ENCODE results near the gene C2CD2L. TPM values are rescaled to one million over a fixed set of nuclear protein-coding genes. Genes with fewer than 3 reads are reported as not detected.

C2CD2L gene
- total and polyA plus RNA-seq, 2 of the 13 experiments (the other 11 are each of a cell fraction or from before 2014, with no cell fraction given), result 3.7 to 5.5 TPM

GRCh38 chr11:119121008-119121810, 14.1 kb downstream of the C2CD2L start, which contains the start of gene HINFP (continued):
- no peak for TF ChIP-seq ZSCAN20 (CRISPR knock-in tag; IDR thresholded peaks at IDR 0.05; ENCODE audit: borderline replicate concordance)
- peak; percentile 62; the same call in 1 of the 2 replicates for TF ChIP-seq ZNF580 (CRISPR knock-in tag; IDR thresholded peaks at IDR 0.05; ENCODE audit: borderline replicate concordance, low read depth)
- no peak for TF ChIP-seq ZNF468 (CRISPR knock-in tag; IDR thresholded peaks at IDR 0.05)
- peak; percentile 69 for TF ChIP-seq TAF1 (CRISPR knock-in tag; IDR thresholded peaks at IDR 0.05)
- peak; percentile 73 for TF ChIP-seq KDM2A (CRISPR knock-in tag; IDR thresholded peaks at IDR 0.05; ENCODE audit: borderline replicate concordance, low read depth)
- TF ChIP-seq THYN1 (CRISPR knock-in tag; IDR thresholded peaks at IDR 0.05; ENCODE audit: borderline replicate concordance, low read depth), result peak; percentile 79; the same call in 1 of the 2 replicates
- TF ChIP-seq ZNF275 (CRISPR knock-in tag; IDR thresholded peaks at IDR 0.05; ENCODE audit: borderline replicate concordance), result 0 out of 2 replicates have a peak, but pooled peaks have one; percentile 29
- TF ChIP-seq SMAD1 (CRISPR knock-in tag; IDR thresholded peaks at IDR 0.05; ENCODE audit: borderline replicate concordance, low read depth), result no peak
- peak; percentile 97 for TF ChIP-seq FOXK1 (CRISPR knock-in tag; IDR thresholded peaks at IDR 0.05; ENCODE audit: borderline replicate concordance, low read depth)
- TF ChIP-seq KLF11 (CRISPR knock-in tag; IDR thresholded peaks at IDR 0.05), result peak; percentile 60; the same call in 1 of the 2 replicates
- TF ChIP-seq ZNF121 (CRISPR knock-in tag; IDR thresholded peaks at IDR 0.05), result no peak
- peak; percentile 46; the same call in 1 of the 2 replicates for TF ChIP-seq ZIK1 (CRISPR knock-in tag; IDR thresholded peaks at IDR 0.05; ENCODE audit: borderline replicate concordance, low read depth)
- peak; percentile 72; the same call in 1 of the 2 replicates for TF ChIP-seq ZNF788 (CRISPR knock-in tag; IDR thresholded peaks at IDR 0.05; ENCODE audit: borderline replicate concordance)
- peak; percentile 75 for TF ChIP-seq SIN3A (IDR thresholded peaks at IDR 0.05; ENCODE audit: borderline replicate concordance, low read depth, low read length)
- TF ChIP-seq PTBP1 (IDR thresholded peaks at IDR 0.05; ENCODE audit: low read depth, low read length, poor library complexity, severe bottlenecking), result no peak
- TF ChIP-seq DNMT3B (CRISPR knock-in tag; conservative IDR thresholded peaks at IDR 0.05), result 0 out of 2 replicates have a peak, but pooled peaks have one; percentile 45
- peak; percentile 62; the same call in 1 of the 2 replicates for TF ChIP-seq ZSCAN5A (CRISPR knock-in tag; IDR thresholded peaks at IDR 0.05; ENCODE audit: borderline replicate concordance)
- TF ChIP-seq ZBTB2 (CRISPR knock-in tag; IDR thresholded peaks at IDR 0.05; ENCODE audit: low read depth), result no peak
- TF ChIP-seq MTA3 (CRISPR knock-in tag; IDR thresholded peaks at IDR 0.05), result no peak
- peak; percentile 64; the same call in 1 of the 2 replicates for TF ChIP-seq ZNF343 (CRISPR knock-in tag; IDR thresholded peaks at IDR 0.05)
- TF ChIP-seq NFE2 (CRISPR knock-in tag; IDR thresholded peaks at IDR 0.05), result no peak
- peak; percentile 25; the same call in 1 of the 2 replicates for TF ChIP-seq CEBPG (CRISPR knock-in tag; IDR thresholded peaks at IDR 0.05)
- no peak for TF ChIP-seq ADNP (CRISPR knock-in tag; IDR thresholded peaks at IDR 0.05)
- TF ChIP-seq ZNF607 (CRISPR knock-in tag; IDR thresholded peaks at IDR 0.05; ENCODE audit: borderline replicate concordance), result peak; percentile 90; the same call in 1 of the 2 replicates

Measured in HepG2 (cell line).